ENCODE data around the gene FCRL3. TPM values are rescaled to one million over a fixed set of nuclear protein-coding genes. Genes with fewer than 3 reads are reported as not detected.
"Not testable (repeated sequence)": the region's sequence is repeated elsewhere in the genome, so short reads cannot be mapped to it uniquely, and the experiment has no call there.

The FCRL3 gene
- total RNA-seq, result not detected

GRCh38 chr1:157700732-157701131, at the start of gene FCRL3:
FCRL3 (minus strand) TSS chr1:157700769; CDS start chr1:157700489, 280 bp downstream.
- Histone ChIP-seq H3K36me3 (ENCODE audit: control insufficient read depth in 3 of 3, insufficient read depth in 3 of 3, low read length in 3 of 3) (no peaks in the 10 kb centered on the region), H3K27me3 (ENCODE audit: control insufficient read depth in 3 of 3, insufficient read depth in 3 of 3, low read length in 3 of 3) (peaks cover 0 to 3% (median 0%) of the 10 kb centered on the region in 3 donors), H3K9ac (ENCODE audit: low read depth in 1 of 3, low read length in 3 of 3) (no peak within 1 kb of the TSS), H3K4me3 (ENCODE audit: low read length in 3 of 3) (no peak within 1 kb of the TSS), H3K27ac (ENCODE audit: low read depth, low read length) (no peak within 1 kb of the TSS), H3K9me3 (ENCODE audit: control insufficient read depth in 3 of 3, low read length in 3 of 3) (no peaks in the 10 kb centered on the region), H3K4me1 (ENCODE audit: control insufficient read depth in 3 of 3, insufficient read depth in 3 of 3, low read length in 3 of 3) (no peaks in the 10 kb centered on the region)

- no peaks in the 10 kb centered on the region for H3K27me3 ChIP-seq (ENCODE audit: control insufficient read depth in 3 of 3, insufficient read depth in 3 of 3, low read length in 3 of 3)
- H3K4me1 ChIP-seq (ENCODE audit: control insufficient read depth in 3 of 3, insufficient read depth in 3 of 3, low read length in 3 of 3), result no peaks in the 10 kb centered on the region
- no peaks in the 10 kb centered on the region for H3K36me3 ChIP-seq (ENCODE audit: control insufficient read depth in 3 of 3, insufficient read depth in 3 of 3, low read length in 3 of 3)
- no peak overlapping the region for H3K9ac ChIP-seq (ENCODE audit: low read depth in 1 of 3, low read length in 3 of 3)
- no peak overlapping the region for H3K27ac ChIP-seq (ENCODE audit: low read depth, low read length)
- H3K4me3 ChIP-seq (ENCODE audit: low read length in 3 of 3), result no peak overlapping the region
- H3K9me3 ChIP-seq (ENCODE audit: control insufficient read depth in 3 of 3, low read length in 3 of 3), result no peaks in the 10 kb centered on the region
Measured at GRCh38 chr1:157748262-157748817, 47.8 kb upstream of the FCRL3 start.

- no peak overlapping the region for H3K9ac ChIP-seq (ENCODE audit: low read depth in 1 of 3, low read length in 3 of 3)
- H3K27ac ChIP-seq (ENCODE audit: low read depth, low read length), result no peak overlapping the region
- no peaks in the 10 kb centered on the region for H3K4me1 ChIP-seq (ENCODE audit: control insufficient read depth in 3 of 3, insufficient read depth in 3 of 3, low read length in 3 of 3)
- H3K27me3 ChIP-seq (ENCODE audit: control insufficient read depth in 3 of 3, insufficient read depth in 3 of 3, low read length in 3 of 3), result peaks cover 0 to 2% (median 0%) of the 10 kb centered on the region in 3 donors
- H3K9me3 ChIP-seq (ENCODE audit: control insufficient read depth in 3 of 3, low read length in 3 of 3), result no peaks in the 10 kb centered on the region
- H3K4me3 ChIP-seq (ENCODE audit: low read length in 3 of 3), result no peak overlapping the region
- no peaks in the 10 kb centered on the region for H3K36me3 ChIP-seq (ENCODE audit: control insufficient read depth in 3 of 3, insufficient read depth in 3 of 3, low read length in 3 of 3)
Measured at GRCh38 chr1:157739229-157739901, 38.8 kb upstream of the FCRL3 start.

- not testable (repeated sequence) for H3K27ac ChIP-seq (ENCODE audit: low read depth, low read length); H3K4me1 ChIP-seq (ENCODE audit: control insufficient read depth in 3 of 3, insufficient read depth in 3 of 3, low read length in 3 of 3); H3K27me3 ChIP-seq (ENCODE audit: control insufficient read depth in 3 of 3, insufficient read depth in 3 of 3, low read length in 3 of 3); H3K9me3 ChIP-seq (ENCODE audit: control insufficient read depth in 3 of 3, low read length in 3 of 3); H3K36me3 ChIP-seq (ENCODE audit: control insufficient read depth in 3 of 3, insufficient read depth in 3 of 3, low read length in 3 of 3); H3K9ac ChIP-seq (ENCODE audit: low read depth in 1 of 3, low read length in 3 of 3); H3K4me3 ChIP-seq (ENCODE audit: low read length in 3 of 3)
Measured at GRCh38 chr1:157735991-157736390, 35.4 kb upstream of the FCRL3 start.

GRCh38 chr1:157734321-157734720, 33.8 kb upstream of the FCRL3 start:
- Histone ChIP-seq H3K36me3 (ENCODE audit: control insufficient read depth in 3 of 3, insufficient read depth in 3 of 3, low read length in 3 of 3) (no peaks in the 10 kb centered on the region), H3K4me3 (ENCODE audit: low read length in 3 of 3) (no peak overlapping the region), H3K4me1 (ENCODE audit: control insufficient read depth in 3 of 3, insufficient read depth in 3 of 3, low read length in 3 of 3) (no peaks in the 10 kb centered on the region), H3K9me3 (ENCODE audit: control insufficient read depth in 3 of 3, low read length in 3 of 3) (no peaks in the 10 kb centered on the region), H3K9ac (ENCODE audit: low read depth in 1 of 3, low read length in 3 of 3) (no peak overlapping the region), H3K27me3 (ENCODE audit: control insufficient read depth in 3 of 3, insufficient read depth in 3 of 3, low read length in 3 of 3) (no peaks in the 10 kb centered on the region), H3K27ac (ENCODE audit: low read depth, low read length) (no peak overlapping the region)

- H3K9me3 ChIP-seq (ENCODE audit: control insufficient read depth in 3 of 3, low read length in 3 of 3), result no peaks in the 10 kb centered on the region
- H3K27me3 ChIP-seq (ENCODE audit: control insufficient read depth in 3 of 3, insufficient read depth in 3 of 3, low read length in 3 of 3), result no peaks in the 10 kb centered on the region
- H3K36me3 ChIP-seq (ENCODE audit: control insufficient read depth in 3 of 3, insufficient read depth in 3 of 3, low read length in 3 of 3), result no peaks in the 10 kb centered on the region
- no peak overlapping the region for H3K27ac ChIP-seq (ENCODE audit: low read depth, low read length)
- no peak overlapping the region for H3K9ac ChIP-seq (ENCODE audit: low read depth in 1 of 3, low read length in 3 of 3)
- no peaks in the 10 kb centered on the region for H3K4me1 ChIP-seq (ENCODE audit: control insufficient read depth in 3 of 3, insufficient read depth in 3 of 3, low read length in 3 of 3)
- no peak overlapping the region for H3K4me3 ChIP-seq (ENCODE audit: low read length in 3 of 3)
Measured at GRCh38 chr1:157732755-157733154, 32.2 kb upstream of the FCRL3 start.

- H3K36me3 ChIP-seq (ENCODE audit: control insufficient read depth in 3 of 3, insufficient read depth in 3 of 3, low read length in 3 of 3), result no peaks in the 10 kb centered on the region
- H3K27ac ChIP-seq (ENCODE audit: low read depth, low read length), result no peak overlapping the region
- no peak overlapping the region for H3K9ac ChIP-seq (ENCODE audit: low read depth in 1 of 3, low read length in 3 of 3)
- H3K4me3 ChIP-seq (ENCODE audit: low read length in 3 of 3), result no peak overlapping the region
- H3K27me3 ChIP-seq (ENCODE audit: control insufficient read depth in 3 of 3, insufficient read depth in 3 of 3, low read length in 3 of 3), result no peaks in the 10 kb centered on the region
- peaks cover 0 to 2% (median 0%) of the 10 kb centered on the region in 3 donors for H3K9me3 ChIP-seq (ENCODE audit: control insufficient read depth in 3 of 3, low read length in 3 of 3)
- no peaks in the 10 kb centered on the region for H3K4me1 ChIP-seq (ENCODE audit: control insufficient read depth in 3 of 3, insufficient read depth in 3 of 3, low read length in 3 of 3)
Measured at GRCh38 chr1:157725221-157725577, 24.6 kb upstream of the FCRL3 start.

GRCh38 chr1:157724537-157725220, 24.1 kb upstream of the FCRL3 start:
- Histone ChIP-seq H3K27me3 (ENCODE audit: control insufficient read depth in 3 of 3, insufficient read depth in 3 of 3, low read length in 3 of 3) (no peaks in the 10 kb centered on the region), H3K4me1 (ENCODE audit: control insufficient read depth in 3 of 3, insufficient read depth in 3 of 3, low read length in 3 of 3) (no peaks in the 10 kb centered on the region), H3K27ac (ENCODE audit: low read depth, low read length) (no peak overlapping the region), H3K9me3 (ENCODE audit: control insufficient read depth in 3 of 3, low read length in 3 of 3) (peaks cover 0 to 2% (median 0%) of the 10 kb centered on the region in 3 donors), H3K9ac (ENCODE audit: low read depth in 1 of 3, low read length in 3 of 3) (no peak overlapping the region), H3K36me3 (ENCODE audit: control insufficient read depth in 3 of 3, insufficient read depth in 3 of 3, low read length in 3 of 3) (no peaks in the 10 kb centered on the region), H3K4me3 (ENCODE audit: low read length in 3 of 3) (no peak overlapping the region)

- Histone ChIP-seq H3K27ac (ENCODE audit: low read depth, low read length) (no peak overlapping the region), H3K36me3 (ENCODE audit: control insufficient read depth in 3 of 3, insufficient read depth in 3 of 3, low read length in 3 of 3) (no peaks in the 10 kb centered on the region), H3K9ac (ENCODE audit: low read depth in 1 of 3, low read length in 3 of 3) (no peak overlapping the region), H3K4me1 (ENCODE audit: control insufficient read depth in 3 of 3, insufficient read depth in 3 of 3, low read length in 3 of 3) (no peaks in the 10 kb centered on the region), H3K4me3 (ENCODE audit: low read length in 3 of 3) (no peak overlapping the region), H3K9me3 (ENCODE audit: control insufficient read depth in 3 of 3, low read length in 3 of 3) (peaks cover 0 to 2% (median 0%) of the 10 kb centered on the region in 3 donors), H3K27me3 (ENCODE audit: control insufficient read depth in 3 of 3, insufficient read depth in 3 of 3, low read length in 3 of 3) (no peaks in the 10 kb centered on the region)
Measured at GRCh38 chr1:157723157-157723556, 22.6 kb upstream of the FCRL3 start.

GRCh38 chr1:157721985-157722384, 21.4 kb upstream of the FCRL3 start:
- no peak overlapping the region for H3K27ac ChIP-seq (ENCODE audit: low read depth, low read length)
- H3K9me3 ChIP-seq (ENCODE audit: control insufficient read depth in 3 of 3, low read length in 3 of 3), result peaks cover 0 to 2% (median 0%) of the 10 kb centered on the region in 3 donors
- H3K4me3 ChIP-seq (ENCODE audit: low read length in 3 of 3), result no peak overlapping the region
- H3K9ac ChIP-seq (ENCODE audit: low read depth in 1 of 3, low read length in 3 of 3), result no peak overlapping the region
- no peaks in the 10 kb centered on the region for H3K27me3 ChIP-seq (ENCODE audit: control insufficient read depth in 3 of 3, insufficient read depth in 3 of 3, low read length in 3 of 3)
- no peaks in the 10 kb centered on the region for H3K36me3 ChIP-seq (ENCODE audit: control insufficient read depth in 3 of 3, insufficient read depth in 3 of 3, low read length in 3 of 3)
- no peaks in the 10 kb centered on the region for H3K4me1 ChIP-seq (ENCODE audit: control insufficient read depth in 3 of 3, insufficient read depth in 3 of 3, low read length in 3 of 3)
